ENCODE data around the gene MRGPRX3.
"Not testable (repeated sequence)": the region's sequence is repeated elsewhere in the genome, so short reads cannot be mapped to it uniquely, and the experiment has no call there.

Gene MRGPRX3
- total RNA-seq = 0 reads per million in 4 donors

DNA sequence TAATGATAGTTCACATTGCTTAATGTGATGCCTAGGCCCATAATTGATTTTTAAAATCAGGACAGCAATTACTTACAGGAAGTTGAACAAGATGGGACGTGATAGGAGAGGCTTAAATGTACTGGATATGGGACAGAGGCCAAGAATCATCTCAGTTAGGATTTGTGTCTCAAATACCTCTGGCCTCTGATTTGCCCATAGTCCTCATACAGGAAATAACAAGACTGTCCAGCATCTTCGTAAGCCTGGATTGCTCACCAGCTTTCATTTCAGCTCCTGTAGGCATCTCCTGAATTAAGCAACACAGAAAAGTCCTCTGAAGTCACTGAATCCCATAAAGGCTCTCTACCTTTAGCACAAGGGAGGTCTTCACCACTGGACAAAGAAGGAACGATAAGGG, at the start of gene MRGPRX3:
MRGPRX3 (plus strand) TSS at position 231 of the 400 bp plus-strand sequence. CDS start 4,632 bp downstream, outside the sequence.
- DNase-seq = no peak

DNA sequence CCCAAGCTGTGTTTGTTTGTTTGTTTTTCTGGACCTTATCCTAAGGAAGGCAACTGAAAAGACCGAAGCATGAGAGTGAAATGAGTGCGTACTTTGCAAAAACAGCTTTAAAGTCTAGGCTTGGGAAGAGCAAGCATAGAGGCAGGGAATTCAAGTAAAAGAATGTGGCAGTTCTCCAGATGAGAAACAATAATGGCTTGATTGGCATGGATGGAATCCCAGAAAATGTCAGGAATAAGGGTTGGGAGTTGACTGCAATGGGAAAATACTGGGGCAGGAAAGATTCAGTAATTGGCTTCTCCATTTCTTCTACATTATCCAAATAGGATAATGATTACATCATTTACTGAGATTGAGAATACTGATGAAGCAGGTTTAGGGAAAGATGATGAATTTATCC, 44.0 kb upstream of the MRGPRX3 start:
- no peak for DNase-seq

GRCh38 chr11:18088966-18089365, 43.4 kb upstream of the MRGPRX3 start:
- no peak for DNase-seq

DNA sequence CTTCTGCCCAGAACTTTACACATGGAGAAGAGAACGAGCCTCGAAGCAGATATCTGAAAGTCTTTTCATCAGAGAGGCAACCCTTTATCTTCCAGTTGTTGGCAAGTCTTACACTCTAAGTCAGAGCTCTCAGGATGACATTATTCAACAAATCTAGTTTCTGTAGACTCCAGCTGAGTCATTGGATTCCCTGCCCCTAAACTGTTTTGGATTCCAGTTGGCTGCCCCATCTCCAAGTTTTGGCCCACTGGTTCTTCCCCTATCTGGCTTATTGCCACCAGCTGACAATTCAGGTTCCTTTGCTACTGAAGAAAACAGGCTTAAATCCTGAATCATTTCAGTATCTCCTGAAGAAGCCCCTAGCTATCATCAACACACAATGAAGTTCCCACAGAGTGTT, 40.6 kb upstream of the MRGPRX3 start:
- no peak for DNase-seq

DNA sequence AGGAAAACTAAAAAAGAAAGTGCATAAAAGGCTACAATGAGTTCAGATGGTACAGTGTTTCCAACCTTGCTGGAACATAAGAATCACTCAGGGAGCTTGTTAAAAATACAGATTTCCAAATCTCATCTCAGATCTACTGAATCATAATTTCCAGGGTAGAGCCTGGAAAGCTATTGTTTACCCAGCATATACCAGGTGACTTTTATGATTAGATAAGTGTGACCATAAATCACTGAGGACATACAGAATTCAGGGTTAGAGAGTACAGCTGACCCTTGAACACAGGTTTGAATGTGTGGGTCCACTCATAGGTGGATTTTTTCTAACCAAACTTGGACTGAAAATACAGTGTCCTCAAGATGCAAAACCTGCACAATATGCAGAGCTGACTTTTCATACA, 38.4 kb upstream of the MRGPRX3 start:
- DNase-seq = no peak

DNA sequence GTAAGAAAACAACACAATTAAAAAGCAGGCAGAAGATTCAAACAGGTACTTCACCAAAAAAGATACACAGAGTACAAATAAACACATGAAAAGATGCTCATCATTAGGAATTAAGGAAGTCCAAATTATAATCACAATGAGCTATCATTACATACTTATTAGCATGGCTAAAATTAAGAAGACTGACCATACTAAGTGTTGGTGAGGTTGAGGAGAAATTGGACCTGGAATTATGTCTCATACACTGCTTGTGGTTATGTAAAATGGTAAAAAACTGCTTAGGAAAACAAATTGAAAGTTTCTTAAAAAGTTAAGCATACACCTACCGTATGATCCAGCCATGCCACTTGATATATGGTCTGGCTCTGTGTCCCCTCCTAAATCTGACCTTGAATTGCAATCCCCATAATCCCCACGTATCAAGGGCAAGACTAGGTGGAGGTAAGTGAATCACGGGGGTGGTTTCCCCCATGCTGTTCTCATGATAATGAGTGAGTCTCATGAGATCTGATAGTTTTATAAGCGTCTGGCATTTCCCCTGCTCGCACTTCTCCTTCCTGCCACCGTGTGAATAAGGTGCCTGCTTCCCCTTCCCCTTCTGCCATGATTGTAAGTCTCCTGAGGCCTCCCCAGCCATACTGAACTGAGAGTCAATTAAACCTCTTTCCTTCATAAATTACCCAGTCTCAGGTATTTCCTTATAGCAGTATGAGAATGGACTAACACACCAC, 31.3 kb upstream of the MRGPRX3 start:
- DNase-seq = no peak

- no peak for DNase-seq
These were observed 27.1 kb upstream of the MRGPRX3 start for GRCh38 chr11:18105086-18105801.

DNA sequence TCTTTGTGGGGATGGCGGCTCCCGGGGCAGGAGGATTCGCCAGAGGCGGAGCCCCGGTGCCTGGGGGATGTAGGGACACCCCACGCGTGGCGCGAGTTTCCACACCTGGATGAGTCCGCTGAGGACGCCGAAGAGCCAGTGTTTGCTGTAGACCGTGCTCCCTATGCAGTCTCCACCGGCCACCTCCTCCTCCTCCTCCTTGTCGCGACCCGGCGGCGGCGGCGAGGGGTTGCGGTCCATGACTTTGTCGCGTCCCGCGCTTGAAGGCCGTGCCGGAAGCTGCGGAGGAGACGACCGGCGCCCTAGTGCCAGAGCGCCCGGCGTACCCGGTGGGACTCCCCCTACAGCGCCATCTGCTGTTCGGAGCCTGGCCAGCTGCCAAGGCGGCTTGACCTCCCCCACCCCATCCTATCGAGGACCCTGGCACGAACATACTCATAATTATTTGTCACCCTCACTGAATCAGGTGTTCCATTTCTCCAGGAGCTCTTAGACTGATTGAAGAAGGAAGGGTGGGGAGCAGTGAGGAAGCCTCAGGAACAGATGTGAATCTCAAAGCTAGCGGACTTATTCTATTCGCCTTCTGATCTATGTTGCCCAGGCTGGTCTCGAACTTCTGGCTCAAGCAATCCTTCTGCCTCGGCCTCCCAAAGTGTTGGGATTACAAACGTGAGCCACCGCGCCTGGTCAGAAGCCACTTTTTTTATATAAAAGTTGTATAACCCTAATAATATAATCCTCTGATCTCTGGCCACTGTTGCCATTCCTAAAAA, 26.4 kb upstream of the MRGPRX3 start, which contains the start of gene SAAL1:
SAAL1 (minus strand) TSS at position 281 of the 773 bp plus-strand sequence; CDS start at position 240, 41 bp downstream.
- DNase-seq = peak; percentile 73 to 89 (median 83)

DNA sequence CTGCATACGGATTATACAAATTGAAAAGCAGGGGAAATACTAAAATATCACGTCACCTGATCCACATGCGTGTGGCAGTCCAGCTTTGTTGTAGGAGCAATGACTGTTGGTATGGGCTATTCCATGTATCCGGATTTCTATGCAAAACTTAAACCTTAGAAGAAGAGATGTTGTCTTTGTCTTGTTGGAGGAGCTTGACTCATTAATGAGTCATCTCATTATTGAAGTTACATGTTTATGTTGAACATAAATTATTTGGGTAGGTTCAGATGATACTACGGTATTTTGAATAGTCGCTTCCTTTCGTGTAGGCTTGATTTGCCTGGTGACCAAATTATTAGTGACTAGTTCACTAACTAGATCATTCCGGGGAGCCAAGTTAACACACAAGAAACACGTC, 25.7 kb upstream of the MRGPRX3 start:
- DNase-seq = no peak

DNA sequence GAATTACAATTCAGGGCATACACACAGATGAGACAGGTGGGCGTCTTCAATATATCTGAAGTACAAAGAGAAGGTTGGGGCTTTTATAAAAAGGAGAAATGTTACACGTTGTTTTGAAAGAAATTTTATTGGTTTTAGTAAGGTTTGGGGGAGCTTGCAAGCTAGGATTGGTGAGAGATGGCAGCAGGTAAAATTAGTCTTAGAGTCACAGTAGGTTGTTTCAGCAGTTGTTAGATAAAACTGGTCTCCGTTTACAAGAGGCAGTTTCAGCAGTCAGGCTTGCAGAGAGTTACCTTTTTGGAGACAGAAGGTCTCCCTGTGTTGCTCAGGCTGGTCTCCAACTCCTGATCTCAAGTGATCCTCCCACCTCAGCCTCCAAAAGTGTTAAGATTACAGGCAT, 24.1 kb upstream of the MRGPRX3 start:
- DNase-seq = no peak

DNA sequence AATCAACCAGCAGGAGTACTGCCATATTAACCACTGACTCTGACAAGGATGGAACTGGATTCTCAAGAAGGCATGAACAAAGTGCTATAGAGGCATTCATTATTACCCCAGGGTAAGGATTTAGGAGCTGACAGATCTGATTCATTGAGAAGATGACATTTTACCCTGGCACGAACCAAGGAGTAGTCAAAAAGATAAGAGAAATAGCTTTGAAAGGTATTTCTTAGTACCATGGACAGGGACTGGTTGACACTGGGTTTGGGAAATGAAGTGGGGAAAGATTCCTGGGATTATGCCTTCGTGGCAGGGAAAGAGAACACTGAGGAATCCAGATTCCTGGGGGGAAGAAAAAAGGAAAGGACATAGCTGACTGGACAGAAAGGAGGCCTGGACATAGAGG, 21.4 kb upstream of the MRGPRX3 start:
- DNase-seq = no peak

DNA sequence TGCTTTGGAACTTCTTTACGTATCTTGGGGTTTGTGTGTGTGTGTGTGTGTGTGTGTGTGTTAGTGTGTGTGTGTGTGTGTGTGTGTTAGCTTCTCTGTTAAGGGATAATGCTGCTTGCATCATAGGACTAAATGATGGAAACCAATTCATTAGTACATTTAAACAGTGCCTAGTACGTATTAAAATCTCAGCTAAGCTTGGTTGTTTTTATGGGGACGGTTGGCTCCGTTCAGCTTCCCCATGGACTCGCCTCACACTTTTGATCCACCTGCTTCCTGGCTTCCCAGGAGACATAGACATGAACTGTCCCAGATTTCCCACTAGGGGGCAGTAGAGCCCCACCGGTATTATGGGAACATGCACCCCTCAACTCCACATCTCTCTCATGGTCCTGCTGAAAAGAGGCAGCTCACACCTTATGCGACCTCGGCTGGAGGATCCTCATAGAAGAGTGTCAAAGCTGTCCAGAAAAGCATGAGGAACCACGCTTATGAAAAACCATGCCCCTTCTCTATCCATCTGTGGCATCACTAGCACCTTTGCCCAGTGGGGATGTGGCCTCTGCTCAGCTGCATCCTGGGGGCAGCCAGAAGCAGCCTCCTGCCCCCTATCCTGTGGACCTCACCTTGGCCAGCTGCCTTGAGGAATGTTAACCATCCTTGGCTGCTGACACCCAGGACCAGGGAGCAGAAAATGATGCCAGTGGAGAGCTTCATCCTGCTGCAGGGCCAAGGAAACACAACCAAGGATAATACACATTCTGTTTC, 16.8 kb upstream of the MRGPRX3 start:
- peak; percentile 22 to 57 (median 47) for DNase-seq

DNA sequence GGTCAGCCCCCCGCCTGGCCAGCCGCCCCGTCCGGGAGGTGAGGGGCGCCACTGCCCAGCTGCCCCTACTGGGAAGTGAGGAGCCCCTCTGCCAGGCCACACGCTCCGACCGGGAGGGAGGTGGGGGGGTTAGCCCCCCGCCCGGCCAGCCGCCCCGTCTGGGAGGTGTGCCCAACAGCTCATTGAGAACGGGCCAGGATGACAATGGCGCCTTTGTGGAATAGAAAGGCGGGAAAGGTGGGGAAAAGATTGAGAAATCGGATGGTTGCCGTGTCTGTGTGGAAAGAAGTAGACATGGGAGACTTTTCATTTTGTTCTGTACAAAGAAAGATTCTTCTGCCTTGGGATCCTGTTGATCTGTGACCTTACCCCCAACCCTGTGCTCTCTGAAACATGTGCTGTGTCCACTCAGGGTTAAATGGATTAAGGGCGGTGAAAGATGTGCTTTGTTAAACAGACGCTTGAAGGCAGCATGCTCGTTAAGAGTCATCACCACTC, 11.0 kb upstream of the MRGPRX3 start:
- DNase-seq = not testable (repeated sequence)

- not testable (repeated sequence) for DNase-seq
These were observed 1.3 kb upstream of the MRGPRX3 start for GRCh38 chr11:18131115-18131514.

- DNase-seq = no peak
These were observed 2.9 kb downstream of the MRGPRX3 start for GRCh38 chr11:18135308-18135707.

GRCh38 chr11:18137186-18137800, 4.9 kb downstream of the MRGPRX3 start:
- DNase-seq = no peak

DNA sequence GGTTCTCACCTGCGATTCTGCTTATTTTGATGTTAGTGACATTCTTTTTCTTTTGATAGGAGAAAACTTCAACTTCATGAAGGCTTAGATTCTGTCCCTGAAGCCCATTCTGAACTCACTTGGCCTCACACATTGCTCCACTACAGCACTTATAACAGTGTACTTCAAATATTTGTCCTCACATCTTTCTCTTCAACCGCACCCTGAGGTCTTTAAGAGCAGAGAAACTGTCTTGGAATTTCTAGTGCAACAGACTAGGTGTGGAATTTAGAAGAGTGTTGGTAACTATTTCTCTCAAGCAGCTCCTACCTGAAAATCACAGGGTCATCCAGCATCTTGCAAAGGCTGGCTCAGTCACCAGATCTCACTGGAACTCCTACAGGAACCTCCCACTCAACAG, 7.8 kb downstream of the MRGPRX3 start:
- DNase-seq = no peak

DNA sequence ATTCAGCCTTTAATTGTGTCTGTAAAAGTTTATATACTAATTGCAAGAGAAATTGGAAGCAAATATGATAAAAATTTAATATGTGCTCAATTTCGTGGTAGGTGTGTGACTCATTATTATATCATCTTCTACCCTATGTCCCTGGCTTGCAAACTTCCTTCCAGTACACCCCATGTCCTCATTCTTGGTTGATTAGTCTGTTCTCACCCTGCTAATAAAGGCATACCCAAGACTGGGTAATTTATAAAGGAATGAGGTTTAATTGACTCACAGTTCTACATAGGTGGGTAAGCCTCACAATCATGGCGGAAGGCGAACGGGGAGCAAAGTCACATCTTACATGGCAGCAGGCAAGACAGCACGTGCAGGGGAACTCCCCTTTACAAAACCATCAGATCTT, 11.9 kb downstream of the MRGPRX3 start:
- no peak for DNase-seq

DNA sequence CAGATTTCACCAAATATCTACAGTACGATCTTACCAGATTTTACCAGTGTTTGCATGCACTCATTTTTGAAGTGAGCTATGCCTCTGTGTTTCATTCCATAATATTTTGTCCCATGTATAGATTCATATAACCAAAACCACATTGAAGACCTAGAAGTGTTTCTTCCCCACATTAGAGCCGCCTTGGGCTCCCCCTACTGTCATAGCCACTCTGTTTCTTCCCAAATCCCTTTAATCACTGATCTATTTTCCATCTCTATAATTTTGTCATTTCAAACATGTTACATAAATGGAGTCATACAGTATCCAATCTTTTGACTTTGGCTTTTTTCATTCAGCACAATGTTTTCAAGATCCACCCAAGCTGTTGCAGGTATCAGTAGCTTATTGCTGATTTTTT, 12.7 kb downstream of the MRGPRX3 start:
- no peak for DNase-seq

DNA sequence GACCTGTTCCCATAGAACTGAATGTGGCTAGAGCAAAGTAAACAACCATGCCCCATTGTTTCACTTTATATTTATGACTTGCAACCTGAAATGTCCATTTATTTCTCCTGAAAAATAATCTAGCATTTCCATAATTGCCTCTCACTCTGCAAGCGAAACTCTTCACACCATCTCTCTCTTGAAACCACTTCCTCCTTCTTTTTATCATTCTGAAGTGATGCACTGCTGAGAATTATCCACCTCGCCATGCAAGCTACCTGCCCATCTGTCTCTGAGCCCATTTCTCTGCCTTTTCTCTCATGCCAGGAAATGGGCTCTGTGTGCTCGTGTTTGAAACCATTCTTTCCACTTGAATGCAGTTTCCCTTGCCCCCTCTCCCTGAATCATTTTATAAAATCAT, 13.5 kb downstream of the MRGPRX3 start:
- peak in 1 of 5 donors; percentile 8 for DNase-seq

- no peak for DNase-seq
These were observed 19.2 kb downstream of the MRGPRX3 start for GRCh38 chr11:18151581-18151980.

GRCh38 chr11:18168372-18168771, 36.0 kb downstream of the MRGPRX3 start:
- no peak for DNase-seq
